ENCODE results near the gene NOC2L. TPM values are rescaled to one million over a fixed set of nuclear protein-coding genes. Genes with fewer than 3 reads are reported as not detected.

Gene NOC2L
- total and polyA plus RNA-seq, 2 donors (not counting 3 experiments of a cell fraction or from before 2014, with no cell fraction given), result 55.3 to 87.9 TPM

GRCh38 chr1:921011-921837 is 37.8 kb downstream of the NOC2L start:
- intact Hi-C loops (cut with micrococcal nuclease), result loop anchor here (5.0 kb wide), 1 partner anchor 36 kb away; the partner anchor contains the start of gene NOC2L
- H4K20me1 ChIP-seq (replicated peaks; ENCODE audit: control insufficient read depth, extremely low read depth, insufficient read depth, low read length), result no peaks in the 10 kb centered on the region
- H3K9me3 ChIP-seq (replicated peaks; ENCODE audit: control insufficient read depth, insufficient read depth, low read length), result no peaks in the 10 kb centered on the region
- H3K27ac ChIP-seq (ENCODE audit: insufficient read depth, low read depth, low read length), result no peak overlapping the region
- H3K4me2 ChIP-seq (ENCODE audit: insufficient read depth, low read length), result no peak overlapping the region
- no peaks in the 10 kb centered on the region for H3K36me3 ChIP-seq (ENCODE audit: control insufficient read depth in 2 of 2, extremely low read depth in 1 of 2, insufficient read depth in 2 of 2, low read length in 2 of 2)
- POLR2A ChIA-PET, result no interaction called here
- H3K27me3 ChIP-seq (ENCODE audit: control insufficient read depth in 2 of 2, insufficient read depth in 2 of 2, low read length in 2 of 2), result peaks cover 15 to 22% of the 10 kb centered on the region in 2 experiments
- FAIRE-seq (peak; percentile 52), DNase-seq (ENCODE audit: low read depth, low spot score) (peak; percentile 56)
- no peak overlapping the region for H3K4me3 ChIP-seq (replicated peaks in 1 of 3; ENCODE audit: insufficient read depth in 1 of 3, low read depth in 1 of 3, low read length in 3 of 3)
- H3K9me1 ChIP-seq (replicated peaks; ENCODE audit: control insufficient read depth, extremely low read depth, insufficient read depth, low read length), result no peaks in the 10 kb centered on the region
- H3K4me1 ChIP-seq (ENCODE audit: control insufficient read depth, extremely low read depth, insufficient read depth, low read length), result no peaks in the 10 kb centered on the region
- dilution Hi-C loops (cut with MboI; ENCODE audit: extremely low pct_ligation_motif_present, low sequenced_read_pairs), result no loop called here
- no TSS peak for BruUV-seq (replicated peaks)
- no peaks in the 10 kb centered on the region for H3K79me2 ChIP-seq (ENCODE audit: control insufficient read depth, insufficient read depth, low read length)
- H2AFZ ChIP-seq (ENCODE audit: low read depth, low read length), result no peak overlapping the region
- CTCF ChIA-PET, result interaction anchor here (1.0 kb wide), 3 partner anchors 17 to 81 kb away, joined by 3 to 4 read pairs (median 3); no protein-coding TSS in a partner anchor
- TF ChIP-seq POLR2AphosphoS5 (IDR thresholded peaks at IDR 0.05; ENCODE audit: insufficient read depth, low read depth, low read length), result peak; percentile 43
- no peak for TF ChIP-seq MAX (IDR thresholded peaks at IDR 0.05; ENCODE audit: insufficient read depth, insufficient read length)
- TF ChIP-seq CTCF (IDR thresholded peaks at IDR 0.05; ENCODE audit: extremely low read depth in 1 of 2, insufficient read depth in 1 of 2, low read depth in 1 of 2, low read length in 2 of 2), result peak; percentile 20 to 58
- TF ChIP-seq JUN (IDR thresholded peaks at IDR 0.05; ENCODE audit: borderline replicate concordance, insufficient read depth, insufficient read length, low read depth), result no peak
- TF ChIP-seq POLR2A (IDR thresholded peaks at IDR 0.05; ENCODE audit: low read depth, low read length), result no peak
- H3K9ac ChIP-seq (replicated peaks; ENCODE audit: extremely low read depth, insufficient read depth, low read length), result no peak overlapping the region

All from endothelial cell of umbilical vein (primary cell).